Thyroid gland (tissue), 4 donors: ENCODE results near the gene ELMO3. TPM values are rescaled to one million over a fixed set of nuclear protein-coding genes. Genes with fewer than 3 reads are reported as not detected.

ENCODE experiments used
- DNase-seq, 2 donors: peaks; one replicate each; pipeline ENCODE4 v3.0.0-alpha.2; 2019
- H3K27ac ChIP-seq, 3 donors: fragments of 200-600 bp; sonication (generic); 1 replicate in 2 of 3; 2 replicates in 1 of 3; pipeline ENCODE4 v1.5.1; 2016 to 2019; ENCODE audit warnings: mild to moderate bottlenecking in 1 of 3, moderate library complexity in 1 of 3
- H3K27me3 ChIP-seq: fragments of 200-600 bp; sonication (generic); one replicate; pipeline ENCODE4 v1.5.1; 2019
- H3K36me3 ChIP-seq, 2 donors: fragments of 200-600 bp; sonication (generic); one replicate each; pipeline ENCODE4 v1.5.1; 2016 to 2019
- H3K4me1 ChIP-seq, 2 donors: fragments of 200-600 bp; sonication (generic); one replicate each; pipeline ENCODE4 v1.5.1; 2017 to 2019
- H3K4me3 ChIP-seq, 3 donors: fragments of 200-600 bp; sonication (generic); replicated peaks in 1 of 3; 1 replicate in 2 of 3; 2 replicates in 1 of 3; pipeline ENCODE4 v1.5.1; 2016; ENCODE audit warnings: mild to moderate bottlenecking in 1 of 3
- H3K9me3 ChIP-seq: fragments of 200-600 bp; sonication (generic); one replicate; pipeline ENCODE4 v1.5.1; 2017
- CTCF ChIP-seq, 6 experiments: fragments of 200-600 bp in 3 of 6; fragments of 450-650 bp in 3 of 6; sonication (generic) in 3 of 6; IDR thresholded peaks; one replicate each; pipeline ENCODE4 v1.5.1; 2016 to 2019; ENCODE audit warnings: antibody characterized with exemption in 6 of 6, mild to moderate bottlenecking in 2 of 6, inconsistent platforms in 1 of 6, moderate library complexity in 1 of 6
- POLR2A ChIP-seq, 2 donors: fragments of 450-650 bp; IDR thresholded peaks; one replicate each; pipeline ENCODE4 v1.6.1; 2017; ENCODE audit warnings: antibody characterized with exemption in 2 of 2, mild to moderate bottlenecking in 2 of 2, moderate library complexity in 1 of 2
- WGBS, 2 donors: methylation state at CpG; one replicate each; pipeline ENCODE4 v1.1.5; 2017; 5-methylcytosine and 5-hydroxymethylcytosine counted together
- intact Hi-C: fragments of 100-400 bp; cut with DNase I; formaldehyde crosslinking; loops from one replicate; pipeline ENCODE4 v1.15.1; 2023
- total RNA-seq, 4 donors: library from RNA; depleted of rRNA; stranded (reverse); fragments of >200 nt; gene quantifications; one replicate each; pipeline ENCODE4 v1.2.3, GENCODE V29; 2016

ELMO3 gene
- total RNA-seq, 4 donors from 2014 or later, result 26.0 to 37.8 (median 30.0) TPM

DNA sequence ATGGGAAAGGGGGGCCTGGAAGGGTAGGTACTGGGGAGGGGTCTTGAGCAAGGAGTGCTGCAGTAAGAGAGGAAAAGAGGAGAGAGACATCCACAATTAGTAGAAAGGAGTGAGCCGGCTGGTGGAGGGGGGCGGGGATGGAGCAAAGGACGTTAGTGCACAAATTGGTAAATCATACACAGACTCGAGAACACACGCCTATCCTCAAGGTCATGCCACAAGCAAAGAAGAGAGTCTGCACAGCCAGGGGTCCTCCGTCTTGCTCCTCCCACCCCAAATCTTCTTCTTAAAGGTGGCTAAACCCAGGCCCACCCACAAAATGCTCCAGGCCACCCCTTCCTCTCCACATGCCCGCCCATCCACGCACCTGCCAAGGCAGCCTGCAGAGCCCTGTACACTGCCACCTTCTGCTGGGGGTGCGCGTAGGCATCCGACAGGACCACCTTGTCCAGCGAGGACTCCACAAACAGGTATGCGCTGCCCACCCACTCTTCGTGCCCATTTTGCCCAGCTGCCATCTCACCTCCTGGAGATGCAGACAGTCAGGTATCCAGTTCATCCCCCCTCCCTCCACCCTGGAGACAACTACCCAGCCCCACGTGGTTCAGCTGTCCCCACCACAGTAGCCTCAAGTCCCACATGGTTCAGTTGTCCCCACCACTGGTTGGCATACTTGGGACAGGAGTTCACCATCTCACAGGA, 42.6 kb upstream of the ELMO3 start:
- H3K4me3 ChIP-seq, result no peak overlapping the region
- H3K27me3 ChIP-seq, result no peaks in the 10 kb centered on the region
- intact Hi-C loops, result loop anchor here (10.0 kb wide), 1 partner anchor 51 kb away; the partner anchor contains the start of gene PHAF1
- H3K9me3 ChIP-seq, result no peaks in the 10 kb centered on the region
- no peak overlapping the region for H3K27ac ChIP-seq
- no peaks in the 10 kb centered on the region for H3K36me3 ChIP-seq
- DNase-seq, result no peak
- peaks cover 28 to 32% of the 10 kb centered on the region in 2 donors for H3K4me1 ChIP-seq
- WGBS, 2 donors, result 66 to 70% methylated on average over 15 of the region's 15 CpGs
- no peak for TF ChIP-seq POLR2A (IDR thresholded peaks at IDR 0.05)
- TF ChIP-seq CTCF (IDR thresholded peaks at IDR 0.05), result no peak

DNA sequence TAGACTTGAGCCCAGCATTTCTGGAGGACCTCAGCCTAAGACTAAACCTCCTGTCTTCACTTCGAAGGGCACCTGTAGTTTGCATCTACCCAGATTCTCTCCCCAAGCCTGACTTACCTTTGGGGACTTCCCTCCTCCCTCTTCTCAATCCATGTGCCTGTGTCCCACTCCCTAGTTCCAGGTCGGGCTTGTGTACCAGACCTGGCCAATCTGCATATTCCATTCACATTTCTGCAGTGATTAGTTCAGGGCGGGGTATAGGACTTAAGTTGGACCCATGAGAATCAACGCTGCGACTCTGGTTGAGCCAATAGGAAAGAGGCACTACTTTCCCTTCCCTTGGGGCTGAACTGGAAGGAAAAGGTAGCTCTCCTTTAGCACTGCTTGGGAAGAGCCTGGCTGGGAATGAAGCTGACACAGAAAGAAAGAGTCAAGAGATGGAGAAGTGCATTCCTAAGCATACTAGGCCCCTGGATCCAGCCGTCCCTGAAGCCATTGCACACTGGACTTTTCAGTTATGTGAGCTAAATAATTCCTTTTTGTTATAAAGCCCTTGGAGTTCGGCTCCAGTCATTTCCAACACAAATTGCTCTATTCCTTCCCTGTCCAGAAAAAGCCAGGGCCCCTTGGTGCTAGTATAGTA, 41.7 kb upstream of the ELMO3 start:
- WGBS, 2 donors, result 69 to 75% methylated on average over 7 of the region's 7 CpGs

DNA sequence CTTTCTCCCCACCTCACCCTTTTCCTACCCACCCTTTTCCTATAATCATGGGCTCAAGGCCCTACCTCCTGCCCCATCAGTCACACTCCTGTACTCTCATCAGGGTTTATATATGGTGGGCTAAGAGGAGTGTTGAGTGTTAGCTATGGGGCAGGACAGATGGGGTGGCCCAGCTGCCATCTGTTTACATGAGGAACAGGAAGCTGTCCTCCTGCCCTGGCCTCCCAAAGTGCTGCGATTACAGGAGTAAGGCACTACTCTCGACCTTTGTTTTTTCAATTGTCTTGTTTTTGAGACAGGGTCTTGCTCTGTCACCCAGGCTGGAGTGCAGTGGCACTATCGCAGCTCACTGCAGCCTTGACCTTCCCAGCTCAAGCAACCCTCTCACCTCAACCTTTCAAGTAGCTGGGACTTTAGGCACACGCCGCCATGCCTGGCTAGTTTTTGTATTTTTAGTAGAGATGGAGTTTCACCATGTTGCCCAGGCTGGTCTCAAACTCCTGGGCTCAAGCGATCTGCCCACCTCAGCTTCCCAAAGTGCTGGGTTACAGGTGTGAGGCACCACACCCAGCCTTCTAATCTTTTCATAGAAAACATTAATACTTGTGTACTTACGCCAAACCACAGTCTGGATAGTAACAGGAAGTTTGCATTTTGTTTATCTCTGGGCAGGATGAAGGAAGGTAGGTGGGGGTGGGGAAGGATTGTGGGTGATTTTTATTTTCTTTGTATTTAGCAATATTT, 40.9 kb upstream of the ELMO3 start:
- intact Hi-C loops, result loop anchor here (10.0 kb wide), 1 partner anchor 53 kb away; the partner anchor contains the start of gene PHAF1
- Histone ChIP-seq H3K4me1 (peaks cover 35 to 40% of the 10 kb centered on the region in 2 donors), H3K27me3 (no peaks in the 10 kb centered on the region), H3K4me3 (no peak overlapping the region), H3K27ac (peak overlapping the region in 1 of 3 donors; percentile 62), H3K36me3 (no peaks in the 10 kb centered on the region), H3K9me3 (no peaks in the 10 kb centered on the region)
- no peak for DNase-seq
- WGBS, 2 donors, result 40 to 44% methylated on average over 7 of the region's 7 CpGs
- TF ChIP-seq CTCF (IDR thresholded peaks at IDR 0.05), result no peak
- no peak for TF ChIP-seq POLR2A (IDR thresholded peaks at IDR 0.05)

More for the DNA sequence above, 41.7 kb upstream of the ELMO3 start:
- intact Hi-C loops, result loop anchor here (10.0 kb wide), 1 partner anchor 52 kb away; the partner anchor contains the start of gene PHAF1
- Histone ChIP-seq H3K27me3 (no peaks in the 10 kb centered on the region), H3K4me3 (no peak overlapping the region), H3K4me1 (peaks cover 30 to 31% of the 10 kb centered on the region in 2 donors), H3K36me3 (no peaks in the 10 kb centered on the region), H3K9me3 (no peaks in the 10 kb centered on the region), H3K27ac (no peak overlapping the region)
- no peak for DNase-seq
- no peak for TF ChIP-seq POLR2A (IDR thresholded peaks at IDR 0.05)
- TF ChIP-seq CTCF (IDR thresholded peaks at IDR 0.05), result no peak

DNA sequence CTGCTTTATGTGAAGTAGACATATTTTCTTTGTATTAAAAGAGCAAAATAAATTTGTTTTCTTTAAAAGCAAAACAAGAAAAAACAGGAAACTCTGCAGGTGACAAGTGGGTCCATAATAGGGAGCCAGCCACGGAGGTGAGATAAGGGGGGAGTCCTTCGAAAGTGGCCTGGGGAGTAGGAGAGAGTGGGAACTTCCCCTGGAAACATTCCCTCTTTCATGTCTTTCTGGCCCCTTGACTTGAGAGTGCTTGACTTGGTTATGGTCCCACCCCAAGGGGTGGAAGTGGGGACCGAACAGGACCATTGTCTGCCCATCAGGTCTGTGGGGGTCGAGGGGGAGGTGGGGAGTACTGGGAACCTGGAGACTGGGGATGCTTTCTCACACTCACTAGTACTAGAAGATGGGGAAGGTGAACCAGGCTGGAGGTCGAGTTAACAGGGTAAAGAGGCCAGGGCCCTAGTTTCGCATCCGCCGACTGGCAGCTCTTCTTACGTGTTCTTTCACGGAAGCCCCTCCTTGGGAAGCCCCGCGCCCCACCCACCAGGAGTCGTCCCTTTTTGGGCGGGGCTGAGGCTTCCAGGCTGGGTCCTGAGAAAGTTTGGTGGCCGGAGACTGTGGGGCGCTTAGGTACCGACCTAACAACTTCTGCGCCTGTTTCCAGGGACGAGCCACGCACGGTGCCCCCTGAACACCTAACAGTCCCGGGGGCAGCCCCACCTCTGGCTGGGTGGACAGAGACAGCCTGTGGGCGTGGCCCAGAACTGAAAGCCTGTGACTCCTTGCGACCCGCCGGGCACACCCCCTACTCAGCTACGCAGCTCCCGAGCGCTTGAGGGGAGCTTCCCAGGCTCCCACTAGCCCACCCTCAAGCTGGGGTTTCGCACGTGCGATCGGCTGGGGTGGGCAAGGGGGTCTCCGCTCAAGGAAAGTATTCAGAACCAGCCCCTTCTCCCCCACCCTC, 40.0 kb upstream of the ELMO3 start:
- Histone ChIP-seq H3K27ac (peak overlapping the region; percentile 62 to 79 (median 71)), H3K4me3 (peak overlapping the region; percentile 47 to 94 (median 73)), H3K9me3 (no peaks in the 10 kb centered on the region), H3K4me1 (peaks cover 44 to 48% of the 10 kb centered on the region in 2 donors), H3K36me3 (no peaks in the 10 kb centered on the region), H3K27me3 (no peaks in the 10 kb centered on the region)
- intact Hi-C loops, result loop anchor here (10.0 kb wide), 1 partner anchor 54 kb away; the partner anchor contains the start of gene PHAF1
- TF ChIP-seq POLR2A (IDR thresholded peaks at IDR 0.05) (no peak), CTCF (IDR thresholded peaks at IDR 0.05) (no peak)
- WGBS, 2 donors, result 7 to 9% methylated on average over 22 to 29 of the region's 34 CpGs
- peak; percentile 59 to 68 for DNase-seq
